K562 (cell line): ENCODE data around the gene CAPN8. TPM values are rescaled to one million over a fixed set of nuclear protein-coding genes. Genes with fewer than 3 reads are reported as not detected.

ENCODE experiments used
- CREB3 ChIP-seq: fragments of 450-650 bp; conservative IDR thresholded peaks from 2 replicates; pipeline ENCODE4 v1.6.1; 2016; ENCODE audit warnings: missing genetic modification characterization, low read depth, mild to moderate bottlenecking, missing compliant biosample characterization, moderate library complexity
- HEY1 ChIP-seq: fragments of 250-450 bp; sonication (Bioruptor Pico); IDR thresholded peaks from 2 replicates; pipeline ENCODE4 v1.5.0; 2020; ENCODE audit warnings: mild to moderate bottlenecking, moderate library complexity, borderline replicate concordance
- TAL1 ChIP-seq: fragments of 450-650 bp; IDR thresholded peaks from 2 replicates; pipeline ENCODE4 v1.6.1; 2016; ENCODE audit warnings: mild to moderate bottlenecking
- TBP ChIP-seq: optimal IDR thresholded peaks from 2 replicates; pipeline ENCODE3; 2011; ENCODE audit warnings: low read depth, low read length, improper control_type of control experiment
- ZKSCAN3 ChIP-seq: fragments of 250-450 bp; sonication (Bioruptor Pico); IDR thresholded peaks from 2 replicates; pipeline ENCODE4 v1.4.0; 2020
- ZNF408 ChIP-seq: fragments of 250-450 bp; sonication (Bioruptor Pico); IDR thresholded peaks from 2 replicates; pipeline ENCODE4 v1.4.0; 2020; ENCODE audit warnings: low read depth, mild to moderate bottlenecking, moderate library complexity
- ZNF583 ChIP-seq: fragments of 250-450 bp; sonication (Bioruptor Pico); IDR thresholded peaks from 2 replicates; pipeline ENCODE4 v1.4.0; 2020
- ZZZ3 ChIP-seq: fragments of 450-650 bp; IDR thresholded peaks from 2 replicates; pipeline ENCODE4 v1.6.1; 2016; ENCODE audit warnings: antibody characterized with exemption, mild to moderate bottlenecking, moderate library complexity
- polyA plus RNA-seq, 8 experiments: library from polyadenylated mRNA; depleted of rRNA in 4 of 8; stranded (reverse) in 5 of 8; unstranded in 3 of 8; fragments of >200 nt; fragmentation: Nextera tagmentation in 2 of 8; fragmentation: Illumina TruSeq in 1 of 8; extraction: Ambion mirVana in 2 of 8; extraction: Trizol in 1 of 8; gene quantifications; 2 replicates each; pipeline versions ENCODE4 v1.2.1 to v1.2.3, GENCODE V29; 2011 to 2014; ENCODE audit warnings: inconsistent platforms in 1 of 8, missing spikeins in 1 of 8
- total RNA-seq, 7 experiments: library from RNA; depleted of rRNA in 6 of 7; stranded (reverse); fragments of >200 nt in 6 of 7; fragmentation: Illumina TruSeq in 2 of 7; extraction: Trizol in 2 of 7; gene quantifications; 2 replicates each; pipeline versions ENCODE4 v1.2.1 to v1.2.3, GENCODE V29; 2011 to 2021; ENCODE audit warnings: low replicate concordance in 1 of 7
- TF ChIP-seq, protein P1 (sequence below): fragments of 450-650 bp; IDR thresholded peaks from 2 replicates; pipeline ENCODE4 v1.6.1; 2018; ENCODE audit warnings: mild to moderate bottlenecking, low read depth; ENCODE audit not compliant: partially characterized antibody

CAPN8 gene
- total and polyA plus RNA-seq, 9 of the 15 experiments (the other 6 are each of a cell fraction or from before 2014, with no cell fraction given), result 0.06 TPM; not detected in 8

DNA sequence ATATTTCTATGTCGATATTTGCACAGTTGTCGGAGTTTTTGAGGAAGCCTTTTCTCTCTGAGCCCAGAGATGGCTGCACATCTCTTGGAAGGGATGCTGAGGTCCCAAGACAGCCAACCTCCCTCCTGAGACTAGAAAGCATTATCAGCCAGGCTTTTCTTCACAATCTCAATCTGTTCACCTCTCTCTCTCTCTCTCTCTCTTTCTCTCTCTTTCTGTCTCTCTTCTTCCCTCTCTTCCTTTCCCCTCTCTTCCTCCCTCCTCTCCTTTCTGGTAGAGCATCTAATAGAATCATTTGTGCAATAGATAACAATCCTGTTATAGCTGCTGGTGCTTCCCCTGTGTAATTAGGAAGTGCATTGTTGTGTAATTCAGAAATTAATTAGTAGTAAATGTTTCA is 131.8 kb downstream of the CAPN8 start (continued):
- TF ChIP-seq HEY1 (CRISPR knock-in tag), result no peak
- TF ChIP-seq ZZZ3, result no peak
- no peak for TF ChIP-seq TAL1
- TF ChIP-seq CREB3 (tag), result no peak
- no peak for TF ChIP-seq ZNF583 (CRISPR knock-in tag)
- no peak for TF ChIP-seq ZNF408 (CRISPR knock-in tag)
- TF ChIP-seq, protein P1, sequence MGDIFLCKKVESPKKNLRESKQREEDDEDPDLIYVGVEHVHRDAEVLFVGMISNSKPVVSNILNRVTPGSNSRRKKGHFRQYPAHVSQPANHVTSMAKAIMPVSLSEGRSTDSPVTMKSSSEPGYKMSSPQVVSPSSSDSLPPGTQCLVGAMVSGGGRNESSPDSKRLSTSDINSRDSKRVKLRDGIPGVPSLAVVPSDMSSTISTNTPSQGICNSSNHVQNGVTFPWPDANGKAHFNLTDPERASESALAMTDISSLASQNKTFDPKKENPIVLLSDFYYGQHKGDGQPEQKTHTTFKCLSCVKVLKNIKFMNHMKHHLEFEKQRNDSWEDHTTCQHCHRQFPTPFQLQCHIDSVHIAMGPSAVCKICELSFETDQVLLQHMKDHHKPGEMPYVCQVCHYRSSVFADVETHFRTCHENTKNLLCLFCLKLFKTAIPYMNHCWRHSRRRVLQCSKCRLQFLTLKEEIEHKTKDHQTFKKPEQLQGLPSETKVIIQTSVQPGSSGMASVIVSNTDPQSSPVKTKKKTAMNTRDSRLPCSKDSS, result no peak
- no peak for TF ChIP-seq ZKSCAN3
- no peak for TF ChIP-seq TBP
